ENCODE results near the gene SIRT5. TPM values are rescaled to one million over a fixed set of nuclear protein-coding genes. Genes with fewer than 3 reads are reported as not detected.

SIRT5 gene
- polyA plus RNA-seq, 2 of the 4 experiments (the other 2 are of a cell fraction) = 5.1 to 7.8 TPM

- Histone ChIP-seq H3K9me3 (no peaks in the 10 kb centered on the region), H3K4me2 (no peak overlapping the region), H3K27ac (no peak overlapping the region), H3K4me3 (no peak overlapping the region), H3K4me1 (no peaks in the 10 kb centered on the region)
- TF ChIP-seq CBX2 (IDR thresholded peaks at IDR 0.05; ENCODE audit: borderline replicate concordance, low read depth) = no peak
- TF ChIP-seq ELK1 (IDR thresholded peaks at IDR 0.05; ENCODE audit: low read depth, low read length) = no peak
- TF ChIP-seq CHD4 (IDR thresholded peaks at IDR 0.05; ENCODE audit: borderline replicate concordance) = no peak
- TF ChIP-seq KDM1A (IDR thresholded peaks at IDR 0.05; ENCODE audit: low read depth) = no peak
- no peak for TF ChIP-seq POLR2AphosphoS2 (conservative IDR thresholded peaks at IDR 0.05; ENCODE audit: low read length)
- TF ChIP-seq HOXB13 (CRISPR knock-in tag; IDR thresholded peaks at IDR 0.05; ENCODE audit: low read depth) = no peak
- no peak for TF ChIP-seq TFCP2L1 (CRISPR knock-in tag; IDR thresholded peaks at IDR 0.05)
- no peak for TF ChIP-seq FOSL2 (IDR thresholded peaks at IDR 0.05)
- no peak for TF ChIP-seq FOSL2 (CRISPR knock-in tag; IDR thresholded peaks at IDR 0.05)
- no peak for TF ChIP-seq EHMT2 (IDR thresholded peaks at IDR 0.05; ENCODE audit: low read depth)
- CTCF ChIA-PET = no interaction called here
- no peak for DNase-seq (ENCODE audit: low read depth in 1 of 2, low spot score in 1 of 2)
- no peak for FAIRE-seq
- WGBS (ENCODE audit: missing lambda C conversion rate) = 65% methylated on average over 3 of the region's 3 CpGs
- POLR2A ChIA-PET = no interaction called here
- ATAC-seq = no peak
Observed at GRCh38 chr6:13643125-13643524, 68.7 kb downstream of the SIRT5 start.

- ChIA-PET CTCF (interaction anchor here (0.7 kb wide), 1 partner anchor 221 kb away, joined by 3 read pairs; no protein-coding TSS in a partner anchor), POLR2A (no interaction called here)
- Histone ChIP-seq H3K27ac (no peak overlapping the region), H3K4me1 (peaks cover 7% of the 10 kb centered on the region; the same call in 2 of the 3 replicates), H3K4me3 (no peak overlapping the region), H3K9me3 (no peaks in the 10 kb centered on the region), H3K4me2 (no peak overlapping the region)
- ATAC-seq (no peak), DNase-seq (ENCODE audit: low read depth in 1 of 2, low spot score in 1 of 2) (no peak), FAIRE-seq (no peak)
- TF ChIP-seq CEBPB (IDR thresholded peaks at IDR 0.05) (no peak), JUNB (IDR thresholded peaks at IDR 0.05) (no peak), PBX3 (IDR thresholded peaks at IDR 0.05) (no peak), ESRRA (IDR thresholded peaks at IDR 0.05; ENCODE audit: borderline replicate concordance, low read length) (no peak), EHF (CRISPR knock-in tag; IDR thresholded peaks at IDR 0.05) (no peak), HOXA7 (CRISPR knock-in tag; IDR thresholded peaks at IDR 0.05) (no peak), HEYL (CRISPR knock-in tag; IDR thresholded peaks at IDR 0.05) (no peak)
Observed at GRCh38 chr6:13648850-13649249, 74.4 kb downstream of the SIRT5 start.

GRCh38 chr6:13649393-13649792 is 75.0 kb downstream of the SIRT5 start:
- ChIA-PET CTCF (interaction anchor here (0.7 kb wide), 1 partner anchor 221 kb away, joined by 3 read pairs; no protein-coding TSS in a partner anchor), POLR2A (no interaction called here)
- no peak overlapping the region for H3K4me3 ChIP-seq
- ATAC-seq = no peak
- no peak overlapping the region for H3K4me2 ChIP-seq
- H3K27ac ChIP-seq = no peak overlapping the region
- H3K4me1 ChIP-seq = peaks cover 10% of the 10 kb centered on the region; the same call in 2 of the 3 replicates
- DNase-seq (ENCODE audit: low read depth in 1 of 2, low spot score in 1 of 2) = no peak
- WGBS (ENCODE audit: missing lambda C conversion rate) = 91% methylated on average over 4 of the region's 4 CpGs
- H3K9me3 ChIP-seq = no peaks in the 10 kb centered on the region
- no peak for FAIRE-seq
- no peak for TF ChIP-seq ELK1 (IDR thresholded peaks at IDR 0.05; ENCODE audit: low read depth, low read length)
- no peak for TF ChIP-seq HMGXB4 (CRISPR knock-in tag; IDR thresholded peaks at IDR 0.05; ENCODE audit: borderline replicate concordance)
- TF ChIP-seq NR3C1 (IDR thresholded peaks at IDR 0.05) = no peak
- TF ChIP-seq HOXA7 (CRISPR knock-in tag; IDR thresholded peaks at IDR 0.05) = no peak
- no peak for TF ChIP-seq BCL3 (IDR thresholded peaks at IDR 0.05)
- no peak for TF ChIP-seq POLR2AphosphoS2 (conservative IDR thresholded peaks at IDR 0.05; ENCODE audit: low read length)
- TF ChIP-seq REST (IDR thresholded peaks at IDR 0.05) = no peak
- no peak for TF ChIP-seq RNF2 (IDR thresholded peaks at IDR 0.05; ENCODE audit: borderline replicate concordance, low read depth)
- TF ChIP-seq EHF (CRISPR knock-in tag; IDR thresholded peaks at IDR 0.05) = no peak
- TF ChIP-seq RCOR1 (IDR thresholded peaks at IDR 0.05; ENCODE audit: low read depth, low read length) = no peak

Measured in A549 (cell line).